HG03060 (cell line): ENCODE measurements around the gene SUCNR1.
"Not testable (repeated sequence)": the region's sequence is repeated elsewhere in the genome, so short reads cannot be mapped to it uniquely, and the experiment has no call there.

Source experiments
- ATAC-seq: cut with Tn5 transposase; IDR thresholded peaks from one replicate; pipeline ENCODE4 v1.9.1; 2021; ENCODE audit warnings: low read depth, moderate number of reproducible peaks; ENCODE audit not compliant: unreplicated experiment

Gene SUCNR1

GRCh38 chr3:151900460-151900859, 27.0 kb downstream of the SUCNR1 start:
- no peak for ATAC-seq

GRCh38 chr3:151900884-151901643, 27.6 kb downstream of the SUCNR1 start:
- ATAC-seq, result no peak

GRCh38 chr3:151901644-151902285, 28.3 kb downstream of the SUCNR1 start:
- ATAC-seq, result no peak

GRCh38 chr3:151903501-151903991, 30.1 kb downstream of the SUCNR1 start:
- no peak for ATAC-seq

GRCh38 chr3:151905647-151906046, 32.2 kb downstream of the SUCNR1 start:
- ATAC-seq, result no peak

- no peak for ATAC-seq
Measured at GRCh38 chr3:151906751-151907150, 33.3 kb downstream of the SUCNR1 start.

GRCh38 chr3:151908399-151908798, 35.0 kb downstream of the SUCNR1 start:
- no peak for ATAC-seq

GRCh38 chr3:151909681-151910405, 36.4 kb downstream of the SUCNR1 start:
- ATAC-seq, result no peak

- no peak for ATAC-seq
Measured at GRCh38 chr3:151911462-151911861, 38.0 kb downstream of the SUCNR1 start.

- ATAC-seq, result no peak
Measured at GRCh38 chr3:151912028-151912427, 38.6 kb downstream of the SUCNR1 start.

- ATAC-seq, result no peak
Measured at GRCh38 chr3:151916781-151917180, 43.3 kb downstream of the SUCNR1 start.

GRCh38 chr3:151918253-151919029, 45.0 kb downstream of the SUCNR1 start:
- ATAC-seq, result no peak

- no peak for ATAC-seq
Measured at GRCh38 chr3:151919030-151919328, 45.5 kb downstream of the SUCNR1 start.

- no peak for ATAC-seq
Measured at GRCh38 chr3:151919446-151919845, 46.0 kb downstream of the SUCNR1 start.

- ATAC-seq, result no peak
Measured at GRCh38 chr3:151923901-151924300, 50.5 kb downstream of the SUCNR1 start.

- no peak for ATAC-seq
Measured at GRCh38 chr3:151924753-151925152, 51.3 kb downstream of the SUCNR1 start.

- ATAC-seq, result no peak
Measured at GRCh38 chr3:151925419-151925818, 52.0 kb downstream of the SUCNR1 start.

GRCh38 chr3:151925876-151926275, 52.4 kb downstream of the SUCNR1 start:
- no peak for ATAC-seq

- no peak for ATAC-seq
Measured at GRCh38 chr3:151926956-151927355, 53.5 kb downstream of the SUCNR1 start.

- ATAC-seq, result not testable (repeated sequence)
Measured at GRCh38 chr3:151927915-151928525, 54.6 kb downstream of the SUCNR1 start.
